ENCODE results near the gene WDR37. TPM values are rescaled to one million over a fixed set of nuclear protein-coding genes. Genes with fewer than 3 reads are reported as not detected.

Gene WDR37
- total RNA-seq, 1 experiment from 2014 or later = 9.6 TPM

DNA sequence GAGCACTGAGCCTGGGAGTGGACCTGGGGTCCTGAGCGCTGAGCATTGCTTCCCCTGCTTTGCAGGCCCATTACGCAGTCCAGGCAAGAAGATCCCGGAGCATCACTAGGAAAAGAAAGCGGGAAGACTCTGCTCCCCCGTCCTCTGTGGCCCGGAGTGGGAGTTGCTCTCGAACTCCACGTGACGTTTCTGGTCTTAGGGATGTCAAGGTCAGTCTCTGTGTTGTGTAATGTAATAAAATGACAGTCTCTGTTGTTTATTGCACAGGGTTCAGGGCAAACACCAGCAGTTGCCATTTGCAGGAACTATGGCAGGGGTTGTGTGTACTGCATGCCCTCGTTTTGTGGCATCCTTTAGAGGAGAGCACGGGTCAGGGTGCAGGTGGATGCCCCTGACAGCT is 40.5 kb upstream of the WDR37 start:
- Histone ChIP-seq H3K4me3 (ENCODE audit: low read depth in 2 of 2, low read length in 2 of 2) (no peak overlapping the region), H3K27ac (ENCODE audit: low read length) (no peak overlapping the region), H3K9me3 (ENCODE audit: control insufficient read depth, insufficient read depth, low read depth, low read length) (no peaks in the 10 kb centered on the region), H3K36me3 (ENCODE audit: control insufficient read depth, insufficient read depth, low read length) (peaks cover 26% of the 10 kb centered on the region), H3K27me3 (ENCODE audit: control insufficient read depth, insufficient read depth, low read length) (no peaks in the 10 kb centered on the region), H3K4me1 (ENCODE audit: control insufficient read depth, insufficient read depth, low read length) (no peaks in the 10 kb centered on the region)
- no peak for DNase-seq (ENCODE audit: low read depth, low spot score)
- TF ChIP-seq SIN3A (IDR thresholded peaks at IDR 0.05; ENCODE audit: borderline replicate concordance, insufficient read depth, low read depth, low read length) (no peak), POLR2AphosphoS5 (IDR thresholded peaks at IDR 0.05; ENCODE audit: low read depth, low read length) (no peak), TCF7L2 (IDR thresholded peaks at IDR 0.05; ENCODE audit: low read depth, low read length) (no peak)
- TF ChIP-seq, protein P1, sequence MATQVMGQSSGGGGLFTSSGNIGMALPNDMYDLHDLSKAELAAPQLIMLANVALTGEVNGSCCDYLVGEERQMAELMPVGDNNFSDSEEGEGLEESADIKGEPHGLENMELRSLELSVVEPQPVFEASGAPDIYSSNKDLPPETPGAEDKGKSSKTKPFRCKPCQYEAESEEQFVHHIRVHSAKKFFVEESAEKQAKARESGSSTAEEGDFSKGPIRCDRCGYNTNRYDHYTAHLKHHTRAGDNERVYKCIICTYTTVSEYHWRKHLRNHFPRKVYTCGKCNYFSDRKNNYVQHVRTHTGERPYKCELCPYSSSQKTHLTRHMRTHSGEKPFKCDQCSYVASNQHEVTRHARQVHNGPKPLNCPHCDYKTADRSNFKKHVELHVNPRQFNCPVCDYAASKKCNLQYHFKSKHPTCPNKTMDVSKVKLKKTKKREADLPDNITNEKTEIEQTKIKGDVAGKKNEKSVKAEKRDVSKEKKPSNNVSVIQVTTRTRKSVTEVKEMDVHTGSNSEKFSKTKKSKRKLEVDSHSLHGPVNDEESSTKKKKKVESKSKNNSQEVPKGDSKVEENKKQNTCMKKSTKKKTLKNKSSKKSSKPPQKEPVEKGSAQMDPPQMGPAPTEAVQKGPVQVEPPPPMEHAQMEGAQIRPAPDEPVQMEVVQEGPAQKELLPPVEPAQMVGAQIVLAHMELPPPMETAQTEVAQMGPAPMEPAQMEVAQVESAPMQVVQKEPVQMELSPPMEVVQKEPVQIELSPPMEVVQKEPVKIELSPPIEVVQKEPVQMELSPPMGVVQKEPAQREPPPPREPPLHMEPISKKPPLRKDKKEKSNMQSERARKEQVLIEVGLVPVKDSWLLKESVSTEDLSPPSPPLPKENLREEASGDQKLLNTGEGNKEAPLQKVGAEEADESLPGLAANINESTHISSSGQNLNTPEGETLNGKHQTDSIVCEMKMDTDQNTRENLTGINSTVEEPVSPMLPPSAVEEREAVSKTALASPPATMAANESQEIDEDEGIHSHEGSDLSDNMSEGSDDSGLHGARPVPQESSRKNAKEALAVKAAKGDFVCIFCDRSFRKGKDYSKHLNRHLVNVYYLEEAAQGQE (IDR thresholded peaks at IDR 0.05; ENCODE audit: insufficient read depth in 1 of 2, low read depth in 2 of 2, low read length in 1 of 2) = no peak
- TF ChIP-seq, protein P2, sequence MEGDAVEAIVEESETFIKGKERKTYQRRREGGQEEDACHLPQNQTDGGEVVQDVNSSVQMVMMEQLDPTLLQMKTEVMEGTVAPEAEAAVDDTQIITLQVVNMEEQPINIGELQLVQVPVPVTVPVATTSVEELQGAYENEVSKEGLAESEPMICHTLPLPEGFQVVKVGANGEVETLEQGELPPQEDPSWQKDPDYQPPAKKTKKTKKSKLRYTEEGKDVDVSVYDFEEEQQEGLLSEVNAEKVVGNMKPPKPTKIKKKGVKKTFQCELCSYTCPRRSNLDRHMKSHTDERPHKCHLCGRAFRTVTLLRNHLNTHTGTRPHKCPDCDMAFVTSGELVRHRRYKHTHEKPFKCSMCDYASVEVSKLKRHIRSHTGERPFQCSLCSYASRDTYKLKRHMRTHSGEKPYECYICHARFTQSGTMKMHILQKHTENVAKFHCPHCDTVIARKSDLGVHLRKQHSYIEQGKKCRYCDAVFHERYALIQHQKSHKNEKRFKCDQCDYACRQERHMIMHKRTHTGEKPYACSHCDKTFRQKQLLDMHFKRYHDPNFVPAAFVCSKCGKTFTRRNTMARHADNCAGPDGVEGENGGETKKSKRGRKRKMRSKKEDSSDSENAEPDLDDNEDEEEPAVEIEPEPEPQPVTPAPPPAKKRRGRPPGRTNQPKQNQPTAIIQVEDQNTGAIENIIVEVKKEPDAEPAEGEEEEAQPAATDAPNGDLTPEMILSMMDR (IDR thresholded peaks at IDR 0.05) = no peak
- intact Hi-C loops (cut with micrococcal nuclease; ENCODE audit: unreplicated experiment) = no loop called here
- in situ Hi-C loops (cut with HindIII; ENCODE audit: low pct_unique_long_range_greater_than_20kb, low sequenced_read_pairs) = no loop called here
- POLR2A ChIA-PET = no interaction called here
- ATAC-seq = no peak
- BruUV-seq (replicated peaks) = no TSS peak
- CTCF ChIA-PET = no interaction called here

DNA sequence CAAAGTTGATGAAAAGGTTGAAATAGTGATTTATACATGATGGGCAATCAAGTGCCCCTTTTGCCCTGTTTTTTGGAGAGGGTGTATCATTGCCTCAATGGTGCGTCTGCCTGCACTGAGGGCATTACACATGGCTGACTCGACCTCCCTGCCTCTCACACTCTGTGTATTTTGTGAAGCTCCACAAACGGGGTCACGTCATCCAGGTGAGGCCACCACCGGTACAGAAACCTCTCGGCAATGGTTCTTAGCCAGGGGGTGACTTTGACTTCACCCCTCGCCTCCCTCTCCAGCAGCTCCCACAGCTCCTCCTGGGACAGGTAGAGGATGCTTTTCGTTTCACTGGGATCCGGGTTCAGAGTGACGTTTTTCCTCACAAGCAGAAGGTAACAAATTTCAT is 36.8 kb upstream of the WDR37 start:
- no peak for ATAC-seq
- CTCF ChIA-PET = no interaction called here
- no peak for DNase-seq (ENCODE audit: low read depth, low spot score)
- intact Hi-C loops (cut with micrococcal nuclease; ENCODE audit: unreplicated experiment) = no loop called here
- in situ Hi-C loops (cut with HindIII; ENCODE audit: low pct_unique_long_range_greater_than_20kb, low sequenced_read_pairs) = no loop called here
- TF ChIP-seq TCF7L2 (IDR thresholded peaks at IDR 0.05; ENCODE audit: low read depth, low read length) (no peak), SIN3A (IDR thresholded peaks at IDR 0.05; ENCODE audit: borderline replicate concordance, insufficient read depth, low read depth, low read length) (no peak), POLR2AphosphoS5 (IDR thresholded peaks at IDR 0.05; ENCODE audit: low read depth, low read length) (no peak)
- TF ChIP-seq, protein P1 (IDR thresholded peaks at IDR 0.05; ENCODE audit: insufficient read depth in 1 of 2, low read depth in 2 of 2, low read length in 1 of 2) = no peak
- no peaks in the 10 kb centered on the region for H3K27me3 ChIP-seq (ENCODE audit: control insufficient read depth, insufficient read depth, low read length)
- no peak overlapping the region for H3K27ac ChIP-seq (ENCODE audit: low read length)
- POLR2A ChIA-PET = no interaction called here
- no peak overlapping the region for H3K4me3 ChIP-seq (ENCODE audit: low read depth in 2 of 2, low read length in 2 of 2)
- peaks cover 17% of the 10 kb centered on the region for H3K36me3 ChIP-seq (ENCODE audit: control insufficient read depth, insufficient read depth, low read length)
- BruUV-seq (replicated peaks) = no TSS peak
- H3K4me1 ChIP-seq (ENCODE audit: control insufficient read depth, insufficient read depth, low read length) = no peaks in the 10 kb centered on the region
- H3K9me3 ChIP-seq (ENCODE audit: control insufficient read depth, insufficient read depth, low read depth, low read length) = no peaks in the 10 kb centered on the region
